GM12891 (cell line): ENCODE results near the gene BCL11A.

Source experiments
- PAX5 ChIP-seq: IDR thresholded peaks from 2 replicates; pipeline ENCODE4 v1.6.1; 2011; ENCODE audit warnings: low read length, moderate library complexity, mild to moderate bottlenecking; ENCODE audit not compliant: insufficient read depth, severe bottlenecking
- POLR2A ChIP-seq: IDR thresholded peaks from 2 replicates; pipeline ENCODE4 v1.6.1; 2011; ENCODE audit warnings: low read depth, low read length, control low read depth
- POLR2AphosphoS5 ChIP-seq: IDR thresholded peaks from 2 replicates; pipeline ENCODE4 v1.6.1; 2011; ENCODE audit warnings: low read depth, low read length, control low read depth
- SPI1 ChIP-seq: IDR thresholded peaks from 2 replicates; pipeline ENCODE4 v1.6.1; 2011; ENCODE audit warnings: low read depth, low read length, control low read depth
- TAF1 ChIP-seq: IDR thresholded peaks from 2 replicates; pipeline ENCODE4 v1.6.1; 2011; ENCODE audit warnings: low read depth, low read length, control low read depth

- TF ChIP-seq POLR2AphosphoS5 (no peak), POLR2A (no peak), TAF1 (no peak), SPI1 (no peak), PAX5 (no peak)
These were observed 20.1 kb downstream of the BCL11A start for GRCh38 chr2:60533101-60534051.
